NCI-H748 treated with DMSO at 0.1 percent for 48 hours (cell line): ENCODE measurements around the gene KCNMB2.

Experiments used
- DNase-seq: peaks from one replicate; lab custom pipeline; 2025; lab: John Stamatoyannopoulos, UW

KCNMB2 gene

DNA sequence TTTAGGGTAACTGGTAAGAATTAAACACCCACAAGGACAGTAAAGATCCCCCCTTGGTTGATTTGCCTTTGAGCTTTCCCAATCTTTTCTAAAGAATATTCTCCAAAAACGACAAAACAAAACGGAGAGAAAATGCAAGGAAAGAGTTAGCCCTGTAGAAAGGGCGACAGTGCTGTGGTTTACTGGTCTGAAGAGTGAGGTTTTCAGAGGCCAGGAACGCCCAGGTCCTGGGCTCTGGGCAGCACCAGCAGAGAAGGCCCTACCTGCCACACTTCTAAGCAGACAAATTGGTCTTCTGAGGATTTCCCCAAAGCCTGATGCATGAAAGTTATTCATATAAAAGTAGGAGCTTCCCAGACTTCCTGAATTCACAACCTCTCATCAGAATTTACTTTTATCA, 119.3 kb downstream of the KCNMB2 start:
- no peak for DNase-seq

- no peak for DNase-seq
These were observed 122.6 kb downstream of the KCNMB2 start for GRCh38 chr3:178658694-178659325.

- no peak for DNase-seq
These were observed 127.1 kb downstream of the KCNMB2 start for GRCh38 chr3:178663201-178663934.

DNA sequence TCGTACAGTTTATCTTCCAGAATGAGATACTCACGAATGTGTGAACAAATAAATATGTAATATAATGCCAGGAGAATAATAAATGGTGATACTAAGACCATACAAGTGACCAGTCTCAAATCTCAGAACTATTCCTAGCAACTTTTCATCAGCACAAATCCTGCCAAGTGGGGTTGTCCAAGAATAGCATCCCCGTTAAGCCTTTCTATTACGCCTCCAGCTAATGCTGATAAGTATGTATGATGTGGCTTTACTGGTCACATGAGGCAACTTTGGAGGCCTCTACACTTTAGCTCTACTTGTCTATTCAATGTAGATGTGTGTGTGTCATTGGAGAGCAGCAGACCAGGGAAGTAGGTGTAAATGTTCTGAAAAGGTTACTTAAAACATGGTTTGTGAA, 129.5 kb downstream of the KCNMB2 start:
- no peak for DNase-seq

GRCh38 chr3:178669022-178669601, 132.9 kb downstream of the KCNMB2 start:
- DNase-seq = no peak

DNA sequence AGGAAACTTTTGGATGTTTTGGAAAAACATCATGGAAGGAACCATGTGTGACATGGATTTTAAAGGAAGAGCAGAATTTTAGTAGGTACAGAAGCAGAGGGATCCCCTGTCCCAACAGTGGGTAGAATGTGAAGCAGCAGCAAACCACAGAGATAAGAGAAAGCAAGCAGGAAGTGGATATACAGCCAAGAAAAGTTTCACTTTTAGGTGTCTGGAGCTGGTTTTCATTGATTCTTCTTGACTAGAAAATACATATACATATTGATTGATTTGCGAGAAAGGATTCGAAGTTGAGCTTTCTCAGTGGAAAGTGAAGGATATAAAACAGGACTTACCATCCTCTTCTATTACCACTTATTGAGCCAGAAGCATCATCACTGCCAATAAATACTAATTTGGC, 133.5 kb downstream of the KCNMB2 start:
- DNase-seq = no peak

DNA sequence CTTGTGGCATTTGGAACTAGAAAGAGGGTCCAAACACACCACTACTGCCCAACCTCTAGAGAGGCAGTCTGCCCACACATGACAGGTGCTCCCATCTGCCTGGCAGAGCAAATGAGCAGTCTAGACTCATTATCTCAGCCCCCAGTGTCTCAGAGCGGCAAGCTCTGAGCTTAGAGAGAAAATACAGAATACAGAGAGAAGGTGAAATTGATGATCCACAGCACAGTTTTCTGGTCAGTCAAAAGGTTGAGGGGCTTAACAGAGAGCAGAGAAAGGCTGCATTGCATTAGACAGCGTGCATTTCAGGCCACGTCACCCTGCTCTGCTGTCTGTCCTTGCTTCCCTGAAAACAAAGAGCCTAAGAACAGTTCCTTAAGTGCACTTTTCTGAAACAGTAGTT, 135.1 kb downstream of the KCNMB2 start:
- DNase-seq = no peak

GRCh38 chr3:178671791-178672190, 135.6 kb downstream of the KCNMB2 start:
- peak; percentile 17 for DNase-seq

DNA sequence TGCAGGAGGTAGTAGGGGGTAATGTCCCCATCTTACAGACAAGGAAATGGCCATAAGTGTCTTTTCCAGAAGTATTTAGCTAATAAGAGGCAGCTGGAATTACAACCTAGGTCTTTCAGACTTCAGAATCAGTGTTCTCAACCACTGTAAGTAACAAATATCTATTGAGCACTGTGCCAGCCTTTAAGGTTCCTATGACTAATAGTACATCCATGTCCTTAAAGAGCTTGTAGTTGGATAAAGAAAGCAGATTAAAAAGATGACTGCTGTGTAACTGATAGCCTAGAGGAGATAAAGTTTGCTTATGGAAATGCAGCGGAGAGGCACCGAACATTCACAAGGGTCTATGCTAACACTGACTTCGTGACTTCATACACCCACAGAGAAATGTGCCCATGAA, 136.0 kb downstream of the KCNMB2 start:
- no peak for DNase-seq

- no peak for DNase-seq
These were observed 137.3 kb downstream of the KCNMB2 start for GRCh38 chr3:178673529-178673928.

DNA sequence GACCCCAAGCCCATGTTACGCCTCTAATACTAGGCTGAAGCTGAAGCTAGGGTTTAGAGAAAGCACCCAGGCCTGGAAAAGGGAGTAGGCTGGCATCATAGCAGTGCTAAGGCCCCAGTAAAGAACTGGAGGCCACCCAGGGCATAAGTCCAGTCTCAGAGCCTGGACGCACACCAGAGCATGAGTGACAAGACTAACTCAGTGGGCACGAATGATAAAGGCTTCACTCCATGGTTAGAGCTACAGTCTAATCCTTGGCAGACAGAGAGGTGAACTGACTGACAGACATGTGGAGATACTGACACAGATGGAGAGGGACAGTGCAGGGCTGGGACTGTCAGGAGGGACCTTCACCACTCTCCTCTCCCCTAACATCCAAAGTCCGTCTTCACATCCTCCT, 139.8 kb downstream of the KCNMB2 start:
- no peak for DNase-seq

GRCh38 chr3:178676942-178677790, 140.9 kb downstream of the KCNMB2 start:
- DNase-seq = no peak

GRCh38 chr3:178677961-178678360, 141.7 kb downstream of the KCNMB2 start:
- no peak for DNase-seq

GRCh38 chr3:178680037-178680436, 143.8 kb downstream of the KCNMB2 start:
- DNase-seq = no peak

DNA sequence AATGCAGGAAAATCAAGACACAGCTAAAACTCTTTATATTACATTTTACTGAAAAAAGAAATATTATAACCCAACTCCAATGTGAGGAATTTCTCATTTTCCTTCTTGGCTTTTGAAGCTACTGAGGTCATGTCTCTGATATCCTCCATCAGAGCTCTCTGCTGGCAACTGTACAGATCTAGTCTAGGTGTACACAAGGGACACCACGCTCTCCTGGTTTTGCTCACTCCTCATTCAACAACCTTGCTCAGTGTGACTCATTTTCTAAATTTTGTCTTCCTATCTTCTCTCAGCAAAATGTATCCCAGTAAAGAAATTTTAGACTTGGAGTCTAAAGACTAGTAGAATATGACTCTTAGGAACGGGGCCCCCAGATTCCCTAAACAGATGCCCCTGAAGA, 144.3 kb downstream of the KCNMB2 start:
- DNase-seq = no peak

GRCh38 chr3:178684881-178685590, 148.8 kb downstream of the KCNMB2 start:
- DNase-seq = no peak

GRCh38 chr3:178685591-178685906, 149.3 kb downstream of the KCNMB2 start:
- DNase-seq = no peak

DNA sequence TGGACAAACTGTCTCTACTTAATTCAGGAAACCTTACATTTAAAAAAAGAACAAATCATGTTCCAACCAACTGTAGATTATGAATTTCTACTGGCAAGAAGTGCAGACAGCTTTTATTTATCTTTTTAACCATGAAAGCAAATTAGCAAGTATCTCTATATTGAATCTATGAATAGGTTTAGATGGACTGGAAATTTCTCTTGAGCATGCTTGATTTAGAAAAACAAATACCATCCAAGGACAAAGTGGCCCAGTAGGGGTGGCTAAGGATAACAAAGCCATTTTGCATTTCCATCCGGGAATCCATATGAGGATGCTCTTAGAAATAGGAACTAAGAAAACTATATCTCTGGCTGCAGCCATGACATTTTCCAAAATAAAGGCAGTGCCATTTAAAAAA, 150.6 kb downstream of the KCNMB2 start:
- DNase-seq = no peak

- no peak for DNase-seq
These were observed 154.3 kb downstream of the KCNMB2 start for GRCh38 chr3:178690571-178690970.

DNA sequence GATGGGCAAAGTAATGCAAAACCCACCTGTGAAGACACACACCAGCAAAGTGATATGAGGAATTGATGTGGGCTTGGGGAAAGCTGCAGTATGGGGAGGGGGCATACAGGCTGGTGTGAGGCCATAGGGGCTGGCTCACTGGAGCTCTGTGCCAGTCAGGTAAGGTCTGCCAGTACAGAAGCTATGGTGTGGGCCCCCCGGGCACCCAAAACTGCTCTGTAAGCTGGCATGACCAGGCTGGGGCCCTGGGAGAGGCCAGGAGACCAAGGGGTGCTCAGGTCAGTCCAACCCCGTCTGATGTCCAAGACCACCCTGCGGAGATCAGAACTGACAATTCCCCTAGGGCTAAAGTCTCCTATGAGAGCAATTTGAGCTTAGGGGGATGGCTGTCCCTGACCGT, 163.1 kb downstream of the KCNMB2 start:
- no peak for DNase-seq

DNA sequence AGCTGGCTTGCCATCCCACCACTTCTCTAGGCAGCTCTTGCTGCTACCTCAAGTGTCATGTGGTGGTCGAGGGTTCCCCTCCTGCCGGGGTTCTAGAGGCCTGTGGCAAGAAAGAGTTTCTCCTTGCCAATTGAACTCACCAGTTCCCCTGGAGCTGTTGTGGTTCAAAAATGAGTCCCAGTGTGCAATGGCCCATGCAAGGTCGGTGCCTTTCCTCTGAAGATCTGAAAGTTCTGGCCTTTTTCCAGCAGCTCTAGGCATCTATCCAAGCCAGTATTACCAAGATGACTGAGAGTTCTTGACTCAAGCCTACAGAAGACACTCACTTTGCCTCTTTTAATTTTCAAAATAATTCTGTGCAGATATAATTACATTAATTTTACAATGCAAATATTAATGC, 163.6 kb downstream of the KCNMB2 start:
- DNase-seq = no peak
